Activated CD4-positive, alpha-beta T cell treated with anti-CD3 and anti-CD28 coated beads, Interleukin-2, amount 50 U/mL, for 48 hours (primary cell): ENCODE results near the gene ULK4.
A peak's percentile ranks its signal among the peaks of the same experiment; 100 is the strongest.
"Not testable (repeated sequence)": the region's sequence is repeated elsewhere in the genome, so short reads cannot be mapped to it uniquely, and the experiment has no call there.

Experiments
- DNase-seq, 2 experiments: peaks; one replicate each; pipeline ENCODE4 v3.0.0-alpha.2; 2020

Gene ULK4

GRCh38 chr3:41961751-41962679 is at the start of gene ULK4:
ULK4 (minus strand) TSS chr3:41962103; CDS start chr3:41954759, 7,344 bp downstream.
- DNase-seq = peak; percentile 91 to 94

GRCh38 chr3:42010530-42010929 is 48.6 kb upstream of the ULK4 start:
- no peak for DNase-seq

GRCh38 chr3:42009456-42009855 is 47.6 kb upstream of the ULK4 start:
- no peak for DNase-seq

GRCh38 chr3:42007785-42008184 is 45.9 kb upstream of the ULK4 start:
- DNase-seq = no peak

- DNase-seq = no peak
Observed at GRCh38 chr3:42005401-42005800, 43.5 kb upstream of the ULK4 start.

- DNase-seq = no peak
Observed at GRCh38 chr3:42002790-42003189, 40.9 kb upstream of the ULK4 start.

GRCh38 chr3:42001777-42002176 is 39.9 kb upstream of the ULK4 start:
- DNase-seq = no peak

GRCh38 chr3:41999909-42000308 is 38.0 kb upstream of the ULK4 start:
- no peak for DNase-seq

- no peak for DNase-seq
Observed at GRCh38 chr3:41997702-41998550, 36.0 kb upstream of the ULK4 start.

GRCh38 chr3:41991437-41991836 is 29.5 kb upstream of the ULK4 start:
- no peak for DNase-seq

GRCh38 chr3:41989518-41989917 is 27.6 kb upstream of the ULK4 start:
- DNase-seq = no peak

- DNase-seq = no peak
Observed at GRCh38 chr3:41987627-41988026, 25.7 kb upstream of the ULK4 start.

GRCh38 chr3:41986561-41986960 is 24.7 kb upstream of the ULK4 start:
- no peak for DNase-seq

- DNase-seq = no peak
Observed at GRCh38 chr3:41985018-41985417, 23.1 kb upstream of the ULK4 start.

- not testable (repeated sequence) for DNase-seq
Observed at GRCh38 chr3:41983091-41983490, 21.2 kb upstream of the ULK4 start.

- not testable (repeated sequence) for DNase-seq
Observed at GRCh38 chr3:41977401-41977800, 15.5 kb upstream of the ULK4 start.

GRCh38 chr3:41975416-41976103 is 13.7 kb upstream of the ULK4 start:
- DNase-seq = no peak

GRCh38 chr3:41974223-41974622 is 12.3 kb upstream of the ULK4 start:
- DNase-seq = no peak

- no peak for DNase-seq
Observed at GRCh38 chr3:41972802-41973201, 10.9 kb upstream of the ULK4 start.

GRCh38 chr3:41966206-41966605 is 4.3 kb upstream of the ULK4 start:
- no peak for DNase-seq

- no peak for DNase-seq
Observed at GRCh38 chr3:41963823-41964222, 1.9 kb upstream of the ULK4 start.

GRCh38 chr3:41960826-41961750 is 815 bp downstream of the ULK4 start:
- peak; percentile 51 to 58 for DNase-seq
